GM23338 (cell line): ENCODE measurements around the gene FBXO45.

Source experiments
- CREB1 ChIP-seq: fragments of 250-450 bp; sonication (Bioruptor Pico); IDR thresholded peaks from 2 replicates; pipeline ENCODE4 v1.5.0; 2020; ENCODE audit warnings: low read depth, mild to moderate bottlenecking, moderate library complexity
- CTCF ChIP-seq, 2 experiments: fragments of 200-600 bp in 1 of 2; sonication (generic) in 1 of 2; conservative IDR thresholded peaks; 2 replicates each; pipeline versions ENCODE4 v1.5.1 to v1.6.1; 2016 to 2017; ENCODE audit warnings: antibody characterized with exemption in 2 of 2, low read depth in 2 of 2, mild to moderate bottlenecking in 2 of 2, moderate library complexity in 1 of 2
- EZH2 ChIP-seq: fragments of 200-600 bp; sonication (generic); IDR thresholded peaks from one replicate; pipeline ENCODE4 v1.8.0; 2017; ENCODE audit warnings: antibody characterized with exemption, mild to moderate bottlenecking, low read depth; ENCODE audit not compliant: unreplicated experiment
- NANOG ChIP-seq: IDR thresholded peaks from 2 replicates; pipeline ENCODE4 v1.6.1; 2016; ENCODE audit warnings: antibody characterized with exemption, borderline replicate concordance

GRCh38 chr3:196546537-196546936, 21.9 kb upstream of the FBXO45 start:
- TF ChIP-seq CTCF (conservative IDR thresholded peaks at IDR 0.05; ENCODE audit: low read depth in 2 of 2), result no peak
- no peak for TF ChIP-seq EZH2
- no peak for TF ChIP-seq CREB1
- no peak for TF ChIP-seq NANOG
